ENCODE results near the gene ADRA2C. TPM values are rescaled to one million over a fixed set of nuclear protein-coding genes. Genes with fewer than 3 reads are reported as not detected.

ADRA2C gene
- total and polyA plus RNA-seq, 4 donors: 0.23 to 5.4 (median 1.9) TPM

GRCh38 chr4:3767570-3768288 is 1.5 kb downstream of the ADRA2C start:
- ATAC-seq (ENCODE audit: insufficient read depth, low FRiP score): no peak
- Histone ChIP-seq H3K9me3 (ENCODE audit: control insufficient read depth in 4 of 4, insufficient read depth in 3 of 4, low read length in 3 of 4) (peaks cover 0 to 5% (median 0%) of the 10 kb centered on the region in 4 donors), H3K4me3 (no peak overlapping the region), H3K36me3 (ENCODE audit: control insufficient read depth in 4 of 4, insufficient read depth in 4 of 4, low read length in 4 of 4) (no peaks in the 10 kb centered on the region), H3K9ac (ENCODE audit: insufficient read depth in 1 of 2, low read length in 2 of 2) (no peak overlapping the region), H3K27ac (ENCODE audit: low read depth in 1 of 2, low read length in 1 of 2) (no peak overlapping the region), H3K27me3 (ENCODE audit: control insufficient read depth in 3 of 3, insufficient read depth in 3 of 3, low read length in 2 of 3) (peaks cover 12 to 52% (median 38%) of the 10 kb centered on the region in 3 donors), H3K4me1 (ENCODE audit: control insufficient read depth in 5 of 5, insufficient read depth in 5 of 5, low read length in 5 of 5) (peaks cover 0 to 7% (median 4%) of the 10 kb centered on the region in 5 donors)
- WGBS, 2 donors: 12 to 13% methylated on average over 37 to 58 of the region's 58 CpGs
- peak in 1 of 3 donors; percentile 16 for DNase-seq
- no peak for TF ChIP-seq CTCF (IDR thresholded peaks at IDR 0.05; ENCODE audit: control extremely low read depth, extremely low read depth)

DNA sequence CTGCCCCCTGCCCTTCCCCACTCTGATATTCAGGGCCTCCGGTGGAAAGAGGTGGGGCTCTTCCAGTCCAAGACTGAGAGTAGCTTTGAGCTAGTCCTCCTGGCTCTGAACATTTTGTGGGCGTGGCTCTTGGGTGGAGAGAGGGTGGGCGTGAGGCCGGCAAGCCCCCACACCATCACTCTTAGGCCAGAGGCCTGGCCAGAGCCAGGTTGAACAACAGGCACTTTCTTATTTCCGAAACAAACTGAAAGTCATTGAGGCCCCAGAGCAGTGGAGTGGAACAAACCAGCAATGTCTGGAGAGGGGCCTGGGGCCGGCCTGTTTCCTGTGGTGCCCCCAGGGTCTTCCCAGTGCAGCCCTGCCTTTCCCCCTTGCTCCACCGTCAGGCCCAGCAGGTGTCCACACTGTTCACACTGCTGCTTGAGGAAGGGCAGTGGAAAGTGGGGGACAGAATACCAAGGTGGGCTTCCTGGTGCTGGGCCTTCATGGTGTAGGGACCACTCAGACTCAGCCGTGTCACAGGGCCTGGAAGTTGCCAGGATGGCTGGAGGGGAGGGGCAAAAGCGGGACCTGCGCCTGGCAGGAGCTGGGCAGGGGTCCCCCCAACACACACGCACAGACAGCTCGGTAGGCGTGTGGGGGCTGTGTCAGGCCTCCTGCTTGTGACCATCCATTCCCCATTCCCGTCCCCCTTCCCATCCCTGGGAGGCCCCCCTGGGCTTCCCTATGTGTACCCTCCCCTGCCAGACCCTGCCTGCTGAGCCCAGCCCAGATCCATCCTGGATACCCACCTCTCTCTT is 2.9 kb downstream of the ADRA2C start:
- peaks cover 12 to 51% (median 38%) of the 10 kb centered on the region in 3 donors for H3K27me3 ChIP-seq (ENCODE audit: control insufficient read depth in 3 of 3, insufficient read depth in 3 of 3, low read length in 2 of 3)
- WGBS, 2 donors: 58 to 65% methylated on average over 14 of the region's 14 CpGs
- no peak overlapping the region for H3K4me3 ChIP-seq

DNA sequence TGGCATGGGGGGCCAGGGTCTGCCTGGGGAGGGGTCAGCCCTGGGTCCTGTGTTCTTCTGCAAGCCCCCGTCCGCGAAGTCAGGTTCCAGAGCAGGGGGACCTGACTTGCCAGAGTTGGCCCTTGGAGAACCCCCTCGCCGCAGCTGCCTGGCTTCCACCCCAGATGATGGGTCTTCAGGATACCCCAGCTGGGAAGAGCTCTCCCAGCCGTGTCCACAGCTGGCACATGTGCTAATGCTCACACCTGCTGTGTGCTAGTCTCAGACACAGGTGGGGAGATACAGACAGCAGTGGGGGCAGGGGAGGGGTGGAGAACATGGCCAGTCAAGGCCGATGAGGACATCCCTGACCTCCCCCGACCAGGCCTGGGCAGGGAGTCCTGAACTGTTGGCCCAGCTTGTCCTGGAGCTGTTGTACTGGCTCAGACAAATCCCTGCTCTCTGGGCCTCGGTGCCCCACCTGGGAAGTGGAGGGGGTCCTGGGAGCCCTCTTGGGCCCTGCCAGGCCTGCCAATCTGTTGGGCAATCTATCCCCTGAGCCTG is 3.5 kb downstream of the ADRA2C start:
- 75 to 84% methylated on average over 9 of the region's 9 CpGs for WGBS, 2 donors
- Histone ChIP-seq H3K27ac (ENCODE audit: low read depth in 1 of 2, low read length in 1 of 2) (no peak overlapping the region), H3K27me3 (ENCODE audit: control insufficient read depth in 3 of 3, insufficient read depth in 3 of 3, low read length in 2 of 3) (peaks cover 12 to 58% (median 35%) of the 10 kb centered on the region in 3 donors), H3K4me1 (ENCODE audit: control insufficient read depth in 5 of 5, insufficient read depth in 5 of 5, low read length in 5 of 5) (peaks cover 0 to 7% (median 4%) of the 10 kb centered on the region in 5 donors), H3K4me3 (no peak overlapping the region), H3K9me3 (ENCODE audit: control insufficient read depth in 4 of 4, insufficient read depth in 3 of 4, low read length in 3 of 4) (peaks cover 0 to 5% (median 0%) of the 10 kb centered on the region in 4 donors), H3K36me3 (ENCODE audit: control insufficient read depth in 4 of 4, insufficient read depth in 4 of 4, low read length in 4 of 4) (no peaks in the 10 kb centered on the region), H3K9ac (ENCODE audit: insufficient read depth in 1 of 2, low read length in 2 of 2) (no peak overlapping the region)
- no peak for ATAC-seq (ENCODE audit: insufficient read depth, low FRiP score)
- DNase-seq: no peak
- no peak for TF ChIP-seq CTCF (IDR thresholded peaks at IDR 0.05; ENCODE audit: control extremely low read depth, extremely low read depth)

More for the DNA sequence above, 2.9 kb downstream of the ADRA2C start:
- no peak overlapping the region for H3K9ac ChIP-seq (ENCODE audit: insufficient read depth in 1 of 2, low read length in 2 of 2)
- no peak for TF ChIP-seq CTCF (IDR thresholded peaks at IDR 0.05; ENCODE audit: control extremely low read depth, extremely low read depth)
- H3K9me3 ChIP-seq (ENCODE audit: control insufficient read depth in 4 of 4, insufficient read depth in 3 of 4, low read length in 3 of 4): peaks cover 0 to 5% (median 0%) of the 10 kb centered on the region in 4 donors
- H3K27ac ChIP-seq (ENCODE audit: low read depth in 1 of 2, low read length in 1 of 2): no peak overlapping the region
- no peak for ATAC-seq (ENCODE audit: insufficient read depth, low FRiP score)
- H3K36me3 ChIP-seq (ENCODE audit: control insufficient read depth in 4 of 4, insufficient read depth in 4 of 4, low read length in 4 of 4): no peaks in the 10 kb centered on the region
- no peak for DNase-seq
- H3K4me1 ChIP-seq (ENCODE audit: control insufficient read depth in 5 of 5, insufficient read depth in 5 of 5, low read length in 5 of 5): peaks cover 0 to 7% (median 4%) of the 10 kb centered on the region in 5 donors
